GM12878 (cell line): ENCODE results near the gene CDC34.

ENCODE experiments used
- SMARCA5 ChIP-seq: fragments of 450-650 bp; IDR thresholded peaks from 2 replicates; pipeline ENCODE4 v1.6.1; 2017; ENCODE audit warnings: mild to moderate bottlenecking
- YBX1 ChIP-seq: fragments of 450-650 bp; IDR thresholded peaks from 2 replicates; pipeline ENCODE4 v1.6.1; 2016; ENCODE audit warnings: antibody characterized with exemption
- ZZZ3 ChIP-seq: IDR thresholded peaks from 2 replicates; pipeline ENCODE4 v1.6.1; 2011; ENCODE audit warnings: low read depth; ENCODE audit not compliant: control insufficient read depth, insufficient read length

DNA sequence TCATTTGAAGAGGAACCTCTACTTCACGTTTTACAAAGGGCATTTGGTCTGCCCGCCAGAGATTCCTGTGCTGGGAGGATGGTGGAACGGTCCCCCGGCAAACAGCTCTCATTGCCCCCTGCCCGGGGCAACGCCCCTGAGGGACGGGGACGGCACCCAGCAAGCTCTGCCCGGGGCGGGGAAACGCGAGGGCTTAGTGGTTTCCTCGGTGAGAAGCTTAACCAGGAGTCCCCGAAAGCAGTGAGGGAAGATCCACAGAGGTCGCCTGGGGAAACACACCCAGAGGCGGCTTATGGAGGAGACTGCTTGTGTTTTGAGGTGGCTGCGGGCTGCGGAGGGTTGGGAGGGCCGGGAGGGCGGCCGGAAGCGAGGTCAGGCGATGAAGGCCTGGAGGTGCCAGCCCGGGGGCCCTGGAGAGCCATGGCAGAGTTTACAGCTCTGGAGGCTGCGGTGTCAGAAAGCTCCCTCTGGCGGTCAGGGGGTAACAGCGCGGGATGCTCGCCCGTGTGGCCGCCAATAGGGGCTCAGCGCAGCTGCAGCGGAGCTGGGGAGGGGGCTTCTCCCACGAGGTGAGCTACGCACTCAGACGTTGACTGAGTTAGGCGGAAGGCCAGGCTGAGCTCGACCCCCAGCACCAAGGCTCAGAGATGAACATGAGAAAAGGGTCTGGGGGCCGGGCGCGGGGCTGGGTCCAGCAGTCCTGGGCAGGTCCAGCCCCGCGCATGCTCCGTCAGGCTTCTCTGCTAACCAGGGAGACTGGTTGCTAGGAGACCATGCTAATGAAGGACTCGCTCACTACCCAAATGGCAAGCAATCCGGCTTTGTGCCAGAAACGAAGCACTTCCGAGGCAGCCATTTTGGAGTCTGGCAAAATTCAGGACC, 24.9 kb upstream of the CDC34 start:
- TF ChIP-seq ZZZ3 (no peak), SMARCA5 (peak; percentile 99), YBX1 (no peak)
